Retinal pigment epithelial cell (primary cell): ENCODE data around the gene CDH5.

Source experiments
- DNase-seq: peaks from one replicate; pipeline ENCODE4 v3.0.0-alpha.2; 2010; ENCODE audit warnings: low read depth
- H3K4me3 ChIP-seq: 2 replicates; pipeline ENCODE4 v1.5.1; 2011; ENCODE audit warnings: mild to moderate bottlenecking, low read length, control low read depth, moderate library complexity
- CTCF ChIP-seq: conservative IDR thresholded peaks from 2 replicates; pipeline ENCODE4 v1.5.1; 2011; ENCODE audit warnings: low read depth, low read length, control low read depth, inconsistent platforms

CDH5 gene

GRCh38 chr16:66423177-66423576, 56.7 kb downstream of the CDH5 start:
- no peak for TF ChIP-seq CTCF
- DNase-seq, result no peak
- H3K4me3 ChIP-seq, result no peak overlapping the region

- no peak for DNase-seq
- no peak overlapping the region for H3K4me3 ChIP-seq
- no peak for TF ChIP-seq CTCF
Measured at GRCh38 chr16:66425651-66426050, 59.2 kb downstream of the CDH5 start.

GRCh38 chr16:66426112-66427035, 59.9 kb downstream of the CDH5 start:
- peak overlapping the region; percentile 23 for H3K4me3 ChIP-seq
- TF ChIP-seq CTCF, result no peak
- no peak for DNase-seq

- peak within 1 kb of the TSS; percentile 27 for H3K4me3 ChIP-seq
- no peak for DNase-seq
- no peak for TF ChIP-seq CTCF
Measured at GRCh38 chr16:66427036-66427860, 60.8 kb downstream of the CDH5 start, which contains the start of gene BEAN1. TSS of gene BEAN1 (plus strand) at chr16:66427295. CDS start at chr16:66437677, 10,382 bp downstream.

- H3K4me3 ChIP-seq, result peak overlapping the region; percentile 27
- no peak for DNase-seq
- TF ChIP-seq CTCF, result no peak
Measured at GRCh38 chr16:66427871-66428681, 61.6 kb downstream of the CDH5 start.

- no peak for DNase-seq
- H3K4me3 ChIP-seq, result no peak overlapping the region
- TF ChIP-seq CTCF, result no peak
Measured at GRCh38 chr16:66428682-66429251, 62.3 kb downstream of the CDH5 start.
